Activated naive CD4-positive, alpha-beta T cell treated with anti-CD3 and anti-CD28 coated beads for 36 hours (primary cell): ENCODE data around the gene GAREM2. TPM values are rescaled to one million over a fixed set of nuclear protein-coding genes. Genes with fewer than 3 reads are reported as not detected.

Source experiments
- CTCF ChIA-PET: fragments of 350-600 bp; sonication (Branson Sonifier 250); formaldehyde crosslinking; loops from one replicate; lab custom pipeline; 2021; ENCODE audit warnings: antibody characterized with exemption; lab: Charles Lee
- DNase-seq: peaks from one replicate; pipeline ENCODE4 v3.0.0-alpha.2; 2020
- H3K27ac Mint-ChIP-seq: one replicate; pipeline ENCODE4 v1.8.0; 2021; ENCODE audit warnings: mild to moderate bottlenecking, mixed read lengths
- H3K27me3 Mint-ChIP-seq: one replicate; pipeline ENCODE4 v1.8.0; 2021; ENCODE audit warnings: low read depth, mixed read lengths
- H3K36me3 Mint-ChIP-seq: one replicate; pipeline ENCODE4 v1.8.0; 2021; ENCODE audit warnings: low read depth, mixed read lengths
- H3K4me1 Mint-ChIP-seq: one replicate; pipeline ENCODE4 v1.8.0; 2021; ENCODE audit warnings: low read depth, mixed read lengths
- H3K4me3 Mint-ChIP-seq: one replicate; pipeline ENCODE4 v1.8.0; 2021; ENCODE audit warnings: mild to moderate bottlenecking, moderate library complexity, mixed read lengths
- H3K9me3 Mint-ChIP-seq: one replicate; pipeline ENCODE4 v1.8.0; 2021; ENCODE audit warnings: mixed read lengths
- intact Hi-C: fragments of 100-400 bp; cut with micrococcal nuclease; formaldehyde crosslinking; loops from one replicate; pipeline ENCODE4 v1.15.1; 2023
- total RNA-seq, 2 experiments: library from RNA; stranded (reverse); gene quantifications; one replicate each; pipeline ENCODE4 v1.2.3, GENCODE V29; 2021

Gene GAREM2
- total RNA-seq, 2 experiments from 2014 or later = 1.1 to 1.3 TPM

DNA sequence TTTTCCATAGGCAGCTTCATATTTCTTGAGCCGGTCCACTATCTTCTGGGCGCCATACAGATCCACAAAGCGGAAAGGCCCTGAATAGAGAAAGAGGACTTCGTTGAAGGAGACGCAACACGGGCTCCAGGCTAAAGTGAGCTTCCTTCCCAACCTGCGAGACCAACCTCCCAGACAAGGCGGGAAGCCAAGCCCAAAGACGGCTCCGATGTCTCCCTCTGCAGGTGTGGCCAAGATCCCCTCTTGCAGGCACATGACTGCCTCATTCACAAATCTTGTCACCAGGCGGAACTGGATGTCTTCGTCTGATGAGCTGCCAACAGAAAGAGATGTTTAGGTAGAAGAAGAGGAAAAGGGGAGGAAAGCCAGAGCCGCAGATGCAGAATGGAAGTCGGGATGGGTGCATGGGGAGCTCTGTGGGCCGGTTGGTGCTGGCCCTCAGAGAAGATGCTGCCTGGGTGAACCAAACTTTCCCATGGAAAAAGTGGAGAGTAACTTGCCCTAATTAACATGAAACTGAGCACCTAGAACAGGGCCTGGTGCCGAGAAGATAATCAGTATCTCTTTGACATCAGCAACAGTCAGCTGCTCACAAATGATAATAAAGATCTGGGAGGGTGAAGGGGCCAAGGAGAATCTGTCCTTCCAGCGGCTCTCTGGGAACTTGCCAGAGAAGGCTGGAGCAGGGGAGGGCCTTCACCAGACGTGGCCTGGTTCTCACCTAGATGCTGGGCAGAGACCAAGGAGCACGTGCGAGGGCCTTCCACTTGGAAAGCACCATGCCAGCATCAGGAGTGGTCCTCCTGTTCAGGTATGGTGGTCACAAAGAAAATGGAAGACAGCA lies 18.6 kb downstream of the GAREM2 start:
- H3K4me3 Mint-ChIP-seq = no peak overlapping the region
- H3K9me3 Mint-ChIP-seq = no peaks in the 10 kb centered on the region
- no peak overlapping the region for H3K27ac Mint-ChIP-seq
- no peak for DNase-seq
- no peaks in the 10 kb centered on the region for H3K27me3 Mint-ChIP-seq
- intact Hi-C loops = no loop called here
- CTCF ChIA-PET = interaction anchor here (0.6 kb wide), 2 partner anchors 9 to 600 kb away, joined by 3 to 5 read pairs; no protein-coding TSS in a partner anchor
- H3K36me3 Mint-ChIP-seq = peaks cover 11% of the 10 kb centered on the region
- H3K4me1 Mint-ChIP-seq = peaks cover 4% of the 10 kb centered on the region

- Mint-ChIP-seq H3K27ac (peak overlapping the region; percentile 70), H3K4me1 (peaks cover 4% of the 10 kb centered on the region), H3K36me3 (peaks cover 19% of the 10 kb centered on the region), H3K9me3 (no peaks in the 10 kb centered on the region), H3K4me3 (no peak overlapping the region), H3K27me3 (no peaks in the 10 kb centered on the region)
- intact Hi-C loops = no loop called here
- CTCF ChIA-PET = no interaction called here
- no peak for DNase-seq
These were observed 20.8 kb downstream of the GAREM2 start for GRCh38 chr2:26193578-26194231.

- no peak overlapping the region for H3K4me3 Mint-ChIP-seq
- H3K27me3 Mint-ChIP-seq = no peaks in the 10 kb centered on the region
- intact Hi-C loops = no loop called here
- H3K36me3 Mint-ChIP-seq = peaks cover 20% of the 10 kb centered on the region
- no peak for DNase-seq
- H3K9me3 Mint-ChIP-seq = no peaks in the 10 kb centered on the region
- no peak overlapping the region for H3K27ac Mint-ChIP-seq
- H3K4me1 Mint-ChIP-seq = peaks cover 4% of the 10 kb centered on the region
- CTCF ChIA-PET = interaction anchor here (0.7 kb wide), 1 partner anchor 10 kb away, joined by 3 read pairs; no protein-coding TSS in a partner anchor
These were observed 22.4 kb downstream of the GAREM2 start for GRCh38 chr2:26195040-26195984.

- Mint-ChIP-seq H3K27me3 (no peaks in the 10 kb centered on the region), H3K36me3 (peaks cover 23% of the 10 kb centered on the region), H3K9me3 (no peaks in the 10 kb centered on the region), H3K27ac (no peak overlapping the region), H3K4me3 (no peak overlapping the region), H3K4me1 (peaks cover 4% of the 10 kb centered on the region)
- DNase-seq = no peak
- intact Hi-C loops = no loop called here
- CTCF ChIA-PET = no interaction called here
These were observed 24.0 kb downstream of the GAREM2 start for GRCh38 chr2:26196683-26197418.

DNA sequence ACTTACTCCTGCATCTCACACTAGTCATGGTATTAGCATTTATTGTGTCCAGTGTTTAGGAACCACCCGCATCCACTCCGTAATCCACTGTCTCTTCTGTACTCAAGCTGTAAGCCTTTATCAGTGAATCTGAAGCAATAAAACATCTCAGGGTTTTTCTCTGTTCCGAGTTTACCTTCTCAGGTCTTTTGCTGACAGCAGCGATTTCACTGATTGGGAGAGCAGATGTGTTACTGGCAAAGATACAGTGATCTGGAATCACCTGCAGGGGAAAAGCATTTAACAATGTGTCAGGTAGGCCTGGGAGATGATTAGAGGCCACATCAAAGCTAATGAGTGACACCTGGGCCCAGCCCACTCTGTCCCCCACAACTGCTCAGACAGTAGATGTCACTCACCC lies 24.6 kb downstream of the GAREM2 start:
- H3K9me3 Mint-ChIP-seq = no peaks in the 10 kb centered on the region
- no peak overlapping the region for H3K4me3 Mint-ChIP-seq
- H3K27me3 Mint-ChIP-seq = no peaks in the 10 kb centered on the region
- no peak overlapping the region for H3K27ac Mint-ChIP-seq
- peaks cover 26% of the 10 kb centered on the region for H3K36me3 Mint-ChIP-seq
- intact Hi-C loops = no loop called here
- CTCF ChIA-PET = no interaction called here
- no peak for DNase-seq
- peaks cover 4% of the 10 kb centered on the region for H3K4me1 Mint-ChIP-seq

- H3K27me3 Mint-ChIP-seq = no peaks in the 10 kb centered on the region
- H3K9me3 Mint-ChIP-seq = no peaks in the 10 kb centered on the region
- no peak overlapping the region for H3K4me3 Mint-ChIP-seq
- CTCF ChIA-PET = interaction anchor here (1.1 kb wide), 1 partner anchor 14 kb away, joined by 3 read pairs; no protein-coding TSS in a partner anchor
- no peaks in the 10 kb centered on the region for H3K4me1 Mint-ChIP-seq
- DNase-seq = no peak
- H3K27ac Mint-ChIP-seq = no peak overlapping the region
- H3K36me3 Mint-ChIP-seq = peaks cover 19% of the 10 kb centered on the region
- intact Hi-C loops = no loop called here
These were observed 30.1 kb downstream of the GAREM2 start for GRCh38 chr2:26202981-26203490.

DNA sequence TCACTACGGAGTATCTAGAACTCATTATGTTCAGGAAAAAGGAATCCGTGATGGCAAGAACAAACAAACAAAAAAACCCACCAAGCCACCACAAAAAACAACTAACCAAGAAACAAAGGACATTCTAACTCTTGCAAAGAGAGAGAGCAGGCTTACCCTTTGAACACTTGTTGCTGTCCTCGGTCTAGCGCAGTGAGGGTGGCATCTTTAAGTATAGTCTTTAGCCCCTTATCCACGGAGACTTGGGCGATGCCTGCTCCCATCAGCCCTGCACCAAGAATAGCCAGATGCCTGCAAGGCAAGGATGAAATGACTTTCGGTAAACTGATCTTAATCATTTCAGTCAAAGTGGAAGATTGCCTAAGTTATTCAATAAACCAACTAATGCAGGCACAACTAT lies 31.0 kb downstream of the GAREM2 start:
- H3K27ac Mint-ChIP-seq = no peak overlapping the region
- intact Hi-C loops = no loop called here
- no peaks in the 10 kb centered on the region for H3K27me3 Mint-ChIP-seq
- DNase-seq = no peak
- H3K36me3 Mint-ChIP-seq = peaks cover 15% of the 10 kb centered on the region
- H3K9me3 Mint-ChIP-seq = no peaks in the 10 kb centered on the region
- no peak overlapping the region for H3K4me3 Mint-ChIP-seq
- CTCF ChIA-PET = no interaction called here
- H3K4me1 Mint-ChIP-seq = no peaks in the 10 kb centered on the region

- Mint-ChIP-seq H3K4me3 (no peak overlapping the region), H3K9me3 (no peaks in the 10 kb centered on the region), H3K27ac (no peak overlapping the region), H3K27me3 (no peaks in the 10 kb centered on the region), H3K36me3 (peaks cover 20% of the 10 kb centered on the region), H3K4me1 (no peaks in the 10 kb centered on the region)
- CTCF ChIA-PET = no interaction called here
- intact Hi-C loops = no loop called here
- DNase-seq = no peak
These were observed 39.1 kb downstream of the GAREM2 start for GRCh38 chr2:26212011-26212410.

GRCh38 chr2:26214759-26215158 lies 41.9 kb downstream of the GAREM2 start:
- H3K27ac Mint-ChIP-seq = no peak overlapping the region
- no peaks in the 10 kb centered on the region for H3K4me1 Mint-ChIP-seq

DNA sequence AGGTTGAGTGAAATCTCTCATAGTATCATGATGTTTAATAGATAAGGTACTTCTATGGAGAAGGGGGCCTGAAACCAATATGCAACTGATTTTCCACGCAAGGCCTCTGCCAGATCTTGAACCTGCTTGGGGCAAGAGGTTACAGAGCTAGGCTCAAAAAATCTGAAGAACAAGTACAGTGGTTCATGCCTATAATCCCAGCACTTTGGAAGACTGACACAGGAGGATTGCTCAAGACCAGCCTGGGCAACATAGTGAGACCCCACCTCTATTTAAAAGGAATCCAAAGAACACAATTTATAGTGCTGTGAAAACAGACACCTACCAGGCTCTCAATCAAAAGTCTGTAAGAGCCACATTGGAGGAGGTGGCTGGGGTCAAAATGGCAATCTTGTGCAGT lies 42.9 kb downstream of the GAREM2 start:
- intact Hi-C loops = no loop called here

More at GRCh38 chr2:26214759-26215158, 41.9 kb downstream of the GAREM2 start:
- CTCF ChIA-PET = no interaction called here
- no peaks in the 10 kb centered on the region for H3K27me3 Mint-ChIP-seq
- intact Hi-C loops = no loop called here
- H3K9me3 Mint-ChIP-seq = no peaks in the 10 kb centered on the region
- no peak overlapping the region for H3K4me3 Mint-ChIP-seq
- peaks cover 24% of the 10 kb centered on the region for H3K36me3 Mint-ChIP-seq
- no peak for DNase-seq

DNA sequence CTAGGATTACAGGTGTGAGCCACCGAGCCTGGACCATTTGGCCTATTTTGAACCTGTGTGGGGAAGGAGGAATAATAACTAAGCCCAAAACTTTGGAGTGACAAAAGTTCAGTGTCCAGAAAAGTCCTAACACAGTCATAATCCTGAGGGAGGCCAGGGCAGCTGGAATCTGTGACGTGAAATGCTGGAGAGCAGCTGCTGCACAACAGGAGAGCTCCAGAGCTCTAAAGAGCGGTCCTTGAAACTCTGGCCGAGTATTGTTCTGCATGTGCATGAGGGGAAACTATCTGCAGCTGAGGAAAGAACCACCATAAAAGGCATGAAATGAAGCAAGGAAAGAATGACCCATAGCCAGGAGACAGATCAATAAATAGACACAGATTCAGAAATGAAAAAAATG lies 43.7 kb downstream of the GAREM2 start:
- Mint-ChIP-seq H3K27ac (no peak overlapping the region), H3K9me3 (no peaks in the 10 kb centered on the region), H3K36me3 (peaks cover 22% of the 10 kb centered on the region), H3K27me3 (no peaks in the 10 kb centered on the region), H3K4me3 (no peak overlapping the region), H3K4me1 (no peaks in the 10 kb centered on the region)
- CTCF ChIA-PET = interaction anchor here (0.5 to 1.2 kb wide), 2 partner anchors 14 to 178 kb away, joined by 3 to 5 read pairs; no protein-coding TSS in a partner anchor
- no peak for DNase-seq
- intact Hi-C loops = no loop called here

More for the DNA sequence above, 42.9 kb downstream of the GAREM2 start:
- peaks cover 22% of the 10 kb centered on the region for H3K36me3 Mint-ChIP-seq
- no peak overlapping the region for H3K27ac Mint-ChIP-seq
- no peaks in the 10 kb centered on the region for H3K4me1 Mint-ChIP-seq
- no peak for DNase-seq
- H3K27me3 Mint-ChIP-seq = no peaks in the 10 kb centered on the region
- CTCF ChIA-PET = no interaction called here
- H3K4me3 Mint-ChIP-seq = no peak overlapping the region
- no peaks in the 10 kb centered on the region for H3K9me3 Mint-ChIP-seq
